Parathyroid adenoma (tissue), 2 donors: Measurements from ENCODE around the gene ATL2.
"Not testable (repeated sequence)": the region's sequence is repeated elsewhere in the genome, so short reads cannot be mapped to it uniquely, and the experiment has no call there.

Source experiments
- H2AFZ ChIP-seq: fragments of 300-600 bp; sonication (generic); one replicate; pipeline ENCODE4 v1.7.0; 2017; ENCODE audit warnings: antibody characterized with exemption, mild to moderate bottlenecking
- H3K27ac ChIP-seq: fragments of 300-600 bp; sonication (generic); one replicate; pipeline ENCODE4 v1.7.0; 2017
- H3K27me3 ChIP-seq: fragments of 300-600 bp; sonication (generic); one replicate; pipeline ENCODE4 v1.7.0; 2017; ENCODE audit warnings: low read length; ENCODE audit not compliant: control insufficient read depth, insufficient read depth
- H3K36me3 ChIP-seq: fragments of 300-600 bp; sonication (generic); one replicate; pipeline ENCODE4 v1.7.0; 2017; ENCODE audit warnings: low read length; ENCODE audit not compliant: control insufficient read depth, insufficient read depth
- H3K4me1 ChIP-seq: fragments of 300-600 bp; sonication (generic); one replicate; pipeline ENCODE4 v1.7.0; 2017; ENCODE audit warnings: control low read depth
- H3K4me2 ChIP-seq: fragments of 300-600 bp; sonication (generic); one replicate; pipeline ENCODE4 v1.7.0; 2017; ENCODE audit warnings: low read length
- H3K4me3 ChIP-seq: fragments of 300-600 bp; sonication (generic); one replicate; pipeline ENCODE4 v1.7.0; 2017; ENCODE audit warnings: low read depth, low read length
- H3K79me2 ChIP-seq: fragments of 300-600 bp; sonication (generic); one replicate; pipeline ENCODE4 v1.7.0; 2017; ENCODE audit warnings: control low read depth
- H3K9ac ChIP-seq: fragments of 300-600 bp; sonication (generic); one replicate; pipeline ENCODE4 v1.7.0; 2017; ENCODE audit warnings: mild to moderate bottlenecking
- H3K9me3 ChIP-seq: fragments of 300-600 bp; sonication (generic); one replicate; pipeline ENCODE4 v1.7.0; 2017; ENCODE audit warnings: low read length; ENCODE audit not compliant: control insufficient read depth
- TF ChIP-seq, protein P1 (sequence below): fragments of 300-600 bp; sonication (generic); IDR thresholded peaks from one replicate; pipeline ENCODE4 v1.7.0; 2017; ENCODE audit warnings: antibody characterized with exemption, mild to moderate bottlenecking
- donor health status: primary hyperparathyroidism.

The ATL2 gene

DNA sequence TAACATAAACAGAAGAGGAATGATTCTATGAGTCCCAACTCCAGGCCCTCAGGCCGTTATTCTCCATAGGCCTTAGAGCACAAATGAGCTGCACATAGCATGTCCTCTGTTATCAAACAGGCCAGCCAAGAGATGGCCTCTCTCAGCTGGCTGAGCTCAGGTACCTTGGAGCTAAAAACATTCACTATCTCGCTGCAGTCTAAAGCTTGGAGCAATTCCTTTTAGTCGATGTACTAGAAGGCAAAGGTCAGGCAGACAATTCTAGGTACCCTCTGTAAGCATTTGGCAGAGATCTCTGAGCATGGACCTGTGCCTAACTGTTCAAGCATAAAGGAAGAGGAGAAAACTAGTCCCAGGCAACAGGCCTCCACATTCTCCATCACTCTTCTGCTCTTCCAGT is 38.0 kb upstream of the ATL2 start:
- no peak overlapping the region for H3K9ac ChIP-seq
- H3K36me3 ChIP-seq = no peaks in the 10 kb centered on the region
- no peaks in the 10 kb centered on the region for H3K79me2 ChIP-seq
- H3K4me1 ChIP-seq = no peaks in the 10 kb centered on the region
- H3K4me2 ChIP-seq = no peak overlapping the region
- H2AFZ ChIP-seq = no peak overlapping the region
- H3K27ac ChIP-seq = no peak overlapping the region
- TF ChIP-seq, protein P1, sequence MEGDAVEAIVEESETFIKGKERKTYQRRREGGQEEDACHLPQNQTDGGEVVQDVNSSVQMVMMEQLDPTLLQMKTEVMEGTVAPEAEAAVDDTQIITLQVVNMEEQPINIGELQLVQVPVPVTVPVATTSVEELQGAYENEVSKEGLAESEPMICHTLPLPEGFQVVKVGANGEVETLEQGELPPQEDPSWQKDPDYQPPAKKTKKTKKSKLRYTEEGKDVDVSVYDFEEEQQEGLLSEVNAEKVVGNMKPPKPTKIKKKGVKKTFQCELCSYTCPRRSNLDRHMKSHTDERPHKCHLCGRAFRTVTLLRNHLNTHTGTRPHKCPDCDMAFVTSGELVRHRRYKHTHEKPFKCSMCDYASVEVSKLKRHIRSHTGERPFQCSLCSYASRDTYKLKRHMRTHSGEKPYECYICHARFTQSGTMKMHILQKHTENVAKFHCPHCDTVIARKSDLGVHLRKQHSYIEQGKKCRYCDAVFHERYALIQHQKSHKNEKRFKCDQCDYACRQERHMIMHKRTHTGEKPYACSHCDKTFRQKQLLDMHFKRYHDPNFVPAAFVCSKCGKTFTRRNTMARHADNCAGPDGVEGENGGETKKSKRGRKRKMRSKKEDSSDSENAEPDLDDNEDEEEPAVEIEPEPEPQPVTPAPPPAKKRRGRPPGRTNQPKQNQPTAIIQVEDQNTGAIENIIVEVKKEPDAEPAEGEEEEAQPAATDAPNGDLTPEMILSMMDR = no peak
- H3K27me3 ChIP-seq = no peaks in the 10 kb centered on the region
- no peak overlapping the region for H3K4me3 ChIP-seq
- no peaks in the 10 kb centered on the region for H3K9me3 ChIP-seq

GRCh38 chr2:38412235-38412871 is 35.3 kb upstream of the ATL2 start:
- H2AFZ ChIP-seq, H3K4me1 ChIP-seq, H3K4me2 ChIP-seq: not testable (repeated sequence)

DNA sequence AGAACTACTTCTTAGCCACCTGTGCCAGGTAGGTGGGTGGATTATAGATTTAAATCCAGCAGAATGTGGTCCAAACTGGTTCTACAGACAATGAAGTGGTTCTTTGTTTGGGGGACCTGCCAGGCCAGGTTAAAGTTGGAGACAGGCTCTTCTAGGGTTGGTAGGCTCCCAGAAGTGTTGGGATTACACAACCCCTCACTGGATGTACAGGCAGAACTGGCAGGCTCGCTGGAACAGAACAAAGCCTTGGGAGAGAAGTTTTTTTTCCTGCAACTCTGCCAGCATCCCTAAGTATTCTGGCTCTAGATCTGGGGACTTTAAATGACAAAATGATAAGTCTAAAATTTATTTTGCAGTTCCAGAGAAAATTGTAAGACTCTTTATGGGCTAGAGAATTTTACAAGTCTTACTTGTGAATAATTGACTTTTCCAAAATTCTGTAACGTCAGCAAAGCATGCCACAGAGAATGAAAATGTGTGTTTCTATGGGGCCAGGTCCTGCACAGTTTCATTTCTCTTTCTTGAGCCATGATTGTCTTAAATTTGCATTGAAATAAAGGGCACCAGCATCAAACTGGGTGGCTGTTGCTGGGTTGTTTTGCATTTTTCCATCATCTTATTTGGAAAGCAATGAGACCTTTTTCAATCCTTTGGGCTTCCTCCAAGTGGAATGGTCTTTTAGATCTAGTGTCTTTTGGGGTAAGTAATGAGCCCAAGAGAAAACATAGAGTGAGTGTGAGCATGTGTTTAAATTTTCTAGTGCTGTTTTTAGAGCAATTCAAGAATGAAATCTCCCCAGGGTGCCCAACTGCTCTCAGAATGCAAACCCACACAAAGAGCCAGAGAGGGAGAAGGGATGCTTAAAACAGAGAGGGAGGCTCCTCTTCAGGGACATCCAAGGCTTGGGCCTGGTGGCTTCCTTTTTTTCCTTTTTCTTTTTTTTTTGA is 32.4 kb upstream of the ATL2 start:
- no peaks in the 10 kb centered on the region for H3K79me2 ChIP-seq
- H3K4me3 ChIP-seq = no peak overlapping the region
- no peaks in the 10 kb centered on the region for H3K36me3 ChIP-seq
- no peaks in the 10 kb centered on the region for H3K9me3 ChIP-seq
- no peaks in the 10 kb centered on the region for H3K27me3 ChIP-seq
- TF ChIP-seq, protein P1 = no peak
- no peak overlapping the region for H3K9ac ChIP-seq
- H2AFZ ChIP-seq = no peak overlapping the region
- H3K4me2 ChIP-seq = no peak overlapping the region
- no peaks in the 10 kb centered on the region for H3K4me1 ChIP-seq
- H3K27ac ChIP-seq = no peak overlapping the region

More at GRCh38 chr2:38412235-38412871, 35.3 kb upstream of the ATL2 start:
- not testable (repeated sequence) for H3K9ac ChIP-seq, H3K79me2 ChIP-seq, H3K27me3 ChIP-seq, H3K4me3 ChIP-seq, H3K9me3 ChIP-seq, H3K27ac ChIP-seq, H3K36me3 ChIP-seq

GRCh38 chr2:38407111-38407682 is 30.1 kb upstream of the ATL2 start:
- Histone ChIP-seq H3K9ac (no peak overlapping the region), H3K27ac (peak overlapping the region; percentile 8), H3K27me3 (no peaks in the 10 kb centered on the region), H3K36me3 (no peaks in the 10 kb centered on the region), H3K79me2 (no peaks in the 10 kb centered on the region), H3K9me3 (no peaks in the 10 kb centered on the region), H3K4me1 (no peaks in the 10 kb centered on the region), H3K4me3 (no peak overlapping the region), H3K4me2 (no peak overlapping the region), H2AFZ (no peak overlapping the region)
- TF ChIP-seq, protein P1 = no peak

DNA sequence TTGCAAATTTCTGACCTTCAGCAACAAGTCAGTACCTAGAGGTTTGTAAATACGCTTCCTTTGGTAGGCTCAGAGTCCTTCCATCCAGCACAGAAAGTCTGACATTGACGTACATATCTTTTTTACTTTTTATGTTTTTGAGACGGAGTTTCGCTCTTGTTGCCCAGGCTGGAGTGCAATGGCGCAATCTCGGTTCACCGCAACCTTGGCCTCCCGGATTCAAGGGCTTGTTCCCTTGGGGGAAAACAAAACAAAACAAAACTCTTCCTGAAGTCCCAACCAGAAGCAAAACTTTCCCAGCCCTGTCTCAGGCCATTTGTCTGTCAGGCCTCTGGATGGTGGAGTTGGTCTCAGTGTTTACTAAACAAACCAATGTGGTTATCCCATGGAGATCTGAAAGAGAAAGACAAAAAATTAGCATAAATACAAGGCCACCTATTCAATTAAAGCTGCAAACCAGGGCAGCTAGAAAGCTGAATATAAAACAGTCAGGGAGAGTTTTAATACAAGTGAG is 29.6 kb upstream of the ATL2 start:
- H3K27ac ChIP-seq = peak overlapping the region; percentile 8
- H3K36me3 ChIP-seq = no peaks in the 10 kb centered on the region
- H3K79me2 ChIP-seq = no peaks in the 10 kb centered on the region
- H3K4me2 ChIP-seq = no peak overlapping the region
- H3K4me1 ChIP-seq = no peaks in the 10 kb centered on the region
- no peak overlapping the region for H3K9ac ChIP-seq
- no peak overlapping the region for H2AFZ ChIP-seq
- TF ChIP-seq, protein P1 = no peak
- H3K9me3 ChIP-seq = no peaks in the 10 kb centered on the region
- H3K4me3 ChIP-seq = no peak overlapping the region
- no peaks in the 10 kb centered on the region for H3K27me3 ChIP-seq
